Rectal smooth muscle tissue (tissue), 1 donor: ENCODE results near the gene SNF8.
"Not testable (repeated sequence)": the region's sequence is repeated elsewhere in the genome, so short reads cannot be mapped to it uniquely, and the experiment has no call there.

Experiments used
- H3K27ac ChIP-seq: one replicate; pipeline ENCODE4 v1.7.0; 2013; ENCODE audit warnings: low read depth, low read length, inconsistent platforms
- H3K27me3 ChIP-seq: one replicate; pipeline ENCODE4 v1.7.0; 2013; ENCODE audit warnings: low read length; ENCODE audit not compliant: control insufficient read depth, insufficient read depth
- H3K36me3 ChIP-seq: one replicate; pipeline ENCODE4 v1.7.0; 2013; ENCODE audit warnings: low read length; ENCODE audit not compliant: control insufficient read depth, insufficient read depth
- H3K4me1 ChIP-seq: one replicate; pipeline ENCODE4 v1.7.0; 2013; ENCODE audit warnings: low read length; ENCODE audit not compliant: control insufficient read depth, insufficient read depth
- H3K4me3 ChIP-seq: one replicate; pipeline ENCODE4 v1.7.0; 2013; ENCODE audit warnings: low read length
- H3K9ac ChIP-seq: one replicate; pipeline ENCODE4 v1.7.0; 2013; ENCODE audit warnings: low read length

SNF8 gene

GRCh38 chr17:48970224-48970623 is 25.6 kb upstream of the SNF8 start:
- no peak overlapping the region for H3K27ac ChIP-seq
- H3K27me3 ChIP-seq: no peaks in the 10 kb centered on the region
- no peak overlapping the region for H3K9ac ChIP-seq
- no peak overlapping the region for H3K4me3 ChIP-seq
- H3K4me1 ChIP-seq: peaks cover 5% of the 10 kb centered on the region
- H3K36me3 ChIP-seq: no peaks in the 10 kb centered on the region

GRCh38 chr17:48961516-48962233 is 17.0 kb upstream of the SNF8 start:
- H3K4me3 ChIP-seq: no peak overlapping the region
- no peak overlapping the region for H3K9ac ChIP-seq
- no peaks in the 10 kb centered on the region for H3K4me1 ChIP-seq
- H3K27me3 ChIP-seq: peaks cover 4% of the 10 kb centered on the region
- H3K27ac ChIP-seq: no peak overlapping the region
- H3K36me3 ChIP-seq: no peaks in the 10 kb centered on the region

- Histone ChIP-seq H3K4me1 (no peaks in the 10 kb centered on the region), H3K27me3 (peaks cover 4% of the 10 kb centered on the region), H3K9ac (no peak overlapping the region), H3K4me3 (no peak overlapping the region), H3K36me3 (no peaks in the 10 kb centered on the region), H3K27ac (no peak overlapping the region)
Observed at GRCh38 chr17:48960834-48961515, 16.3 kb upstream of the SNF8 start.

GRCh38 chr17:48954300-48954755 is 9.7 kb upstream of the SNF8 start:
- Histone ChIP-seq H3K36me3 (no peaks in the 10 kb centered on the region), H3K27ac (no peak overlapping the region), H3K9ac (no peak overlapping the region), H3K4me3 (no peak overlapping the region), H3K27me3 (no peaks in the 10 kb centered on the region), H3K4me1 (no peaks in the 10 kb centered on the region)

- H3K4me1 ChIP-seq: no peaks in the 10 kb centered on the region
- H3K27ac ChIP-seq: no peak overlapping the region
- no peaks in the 10 kb centered on the region for H3K27me3 ChIP-seq
- H3K4me3 ChIP-seq: no peak overlapping the region
- H3K9ac ChIP-seq: no peak overlapping the region
- no peaks in the 10 kb centered on the region for H3K36me3 ChIP-seq
Observed at GRCh38 chr17:48952904-48953303, 8.3 kb upstream of the SNF8 start.

GRCh38 chr17:48951572-48951971 is 6.9 kb upstream of the SNF8 start:
- Histone ChIP-seq H3K4me3 (no peak overlapping the region), H3K27me3 (no peaks in the 10 kb centered on the region), H3K4me1 (no peaks in the 10 kb centered on the region), H3K9ac (no peak overlapping the region), H3K27ac (no peak overlapping the region), H3K36me3 (no peaks in the 10 kb centered on the region)

GRCh38 chr17:48945261-48945651 is 614 bp upstream of the SNF8 start:
- Histone ChIP-seq H3K4me3 (peak overlapping the region; percentile 90), H3K27ac (peak overlapping the region; percentile 84), H3K9ac (peak overlapping the region; percentile 54)
- not testable (repeated sequence) for H3K27me3 ChIP-seq, H3K36me3 ChIP-seq, H3K4me1 ChIP-seq

- H3K36me3 ChIP-seq: peaks cover 36% of the 10 kb centered on the region
- no peak overlapping the region for H3K4me3 ChIP-seq
- H3K4me1 ChIP-seq: no peaks in the 10 kb centered on the region
- no peak overlapping the region for H3K27ac ChIP-seq
- no peak overlapping the region for H3K9ac ChIP-seq
- no peaks in the 10 kb centered on the region for H3K27me3 ChIP-seq
Observed at GRCh38 chr17:48933035-48933434, 11.6 kb downstream of the SNF8 start.

GRCh38 chr17:48930435-48930873 is 14.2 kb downstream of the SNF8 start:
- Histone ChIP-seq H3K4me1 (no peaks in the 10 kb centered on the region), H3K9ac (no peak overlapping the region), H3K36me3 (peaks cover 34% of the 10 kb centered on the region), H3K27me3 (no peaks in the 10 kb centered on the region), H3K27ac (no peak overlapping the region), H3K4me3 (no peak overlapping the region)

- H3K4me1 ChIP-seq: no peaks in the 10 kb centered on the region
- H3K36me3 ChIP-seq: peaks cover 37% of the 10 kb centered on the region
- no peak overlapping the region for H3K9ac ChIP-seq
- no peak overlapping the region for H3K27ac ChIP-seq
- no peaks in the 10 kb centered on the region for H3K27me3 ChIP-seq
- H3K4me3 ChIP-seq: no peak overlapping the region
Observed at GRCh38 chr17:48929812-48930165, 14.9 kb downstream of the SNF8 start.

GRCh38 chr17:48928876-48929811 is 15.5 kb downstream of the SNF8 start:
- Histone ChIP-seq H3K27ac (no peak overlapping the region), H3K9ac (no peak overlapping the region), H3K4me1 (no peaks in the 10 kb centered on the region), H3K4me3 (no peak overlapping the region), H3K36me3 (peaks cover 37% of the 10 kb centered on the region), H3K27me3 (no peaks in the 10 kb centered on the region)

GRCh38 chr17:48927978-48928745 is 16.5 kb downstream of the SNF8 start:
- Histone ChIP-seq H3K4me3 (no peak overlapping the region), H3K9ac (no peak overlapping the region), H3K36me3 (peaks cover 38% of the 10 kb centered on the region), H3K27me3 (no peaks in the 10 kb centered on the region), H3K27ac (no peak overlapping the region), H3K4me1 (no peaks in the 10 kb centered on the region)
